Activated T-helper 1 cell treated with Interleukin-2 at 50 U/mL for 16 hours (primary cell): ENCODE measurements around the gene GTF2IRD1.

ENCODE experiments used
- DNase-seq: peaks from one replicate; pipeline ENCODE4 v3.0.0-alpha.2; 2020; ENCODE audit warnings: low read depth

The GTF2IRD1 gene

DNA sequence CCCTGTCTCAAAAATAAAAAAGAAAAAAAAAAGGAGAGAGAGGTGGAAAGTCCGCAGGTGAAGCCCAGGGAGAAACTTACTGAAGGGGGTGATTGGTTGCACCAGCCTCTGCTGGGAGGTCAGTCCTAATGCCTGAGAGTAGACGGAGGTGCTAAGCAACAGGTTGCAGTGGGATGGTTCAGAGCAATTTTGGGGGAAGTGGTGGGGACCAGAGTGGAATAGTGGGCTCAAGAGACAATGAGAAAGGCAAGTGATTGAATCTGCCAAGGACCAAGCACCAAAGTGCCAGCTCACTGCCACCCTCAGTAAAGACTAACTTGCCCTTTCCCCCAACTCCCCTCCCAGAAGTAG lies 113.6 kb downstream of the GTF2IRD1 start:
- no peak for DNase-seq

DNA sequence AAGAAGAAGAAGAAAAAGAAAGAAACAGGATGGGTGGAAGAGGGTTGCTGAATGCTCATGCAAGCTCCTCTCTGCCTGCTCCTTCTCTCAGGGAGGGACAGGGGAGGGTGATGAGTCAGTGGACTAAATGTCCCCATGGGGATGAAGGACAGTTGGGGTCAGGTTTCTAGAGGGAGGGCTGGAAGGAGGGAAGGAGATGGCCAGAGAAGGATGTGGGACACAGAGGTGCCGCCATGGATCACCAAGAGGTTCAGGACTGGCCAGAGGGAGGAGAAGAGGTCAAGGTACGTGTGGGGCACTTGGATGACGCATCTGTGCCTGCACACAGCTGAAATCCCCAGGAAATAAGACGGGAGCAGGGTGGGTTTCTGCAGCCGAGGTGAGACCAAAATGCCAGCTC lies 115.0 kb downstream of the GTF2IRD1 start:
- DNase-seq, result no peak

DNA sequence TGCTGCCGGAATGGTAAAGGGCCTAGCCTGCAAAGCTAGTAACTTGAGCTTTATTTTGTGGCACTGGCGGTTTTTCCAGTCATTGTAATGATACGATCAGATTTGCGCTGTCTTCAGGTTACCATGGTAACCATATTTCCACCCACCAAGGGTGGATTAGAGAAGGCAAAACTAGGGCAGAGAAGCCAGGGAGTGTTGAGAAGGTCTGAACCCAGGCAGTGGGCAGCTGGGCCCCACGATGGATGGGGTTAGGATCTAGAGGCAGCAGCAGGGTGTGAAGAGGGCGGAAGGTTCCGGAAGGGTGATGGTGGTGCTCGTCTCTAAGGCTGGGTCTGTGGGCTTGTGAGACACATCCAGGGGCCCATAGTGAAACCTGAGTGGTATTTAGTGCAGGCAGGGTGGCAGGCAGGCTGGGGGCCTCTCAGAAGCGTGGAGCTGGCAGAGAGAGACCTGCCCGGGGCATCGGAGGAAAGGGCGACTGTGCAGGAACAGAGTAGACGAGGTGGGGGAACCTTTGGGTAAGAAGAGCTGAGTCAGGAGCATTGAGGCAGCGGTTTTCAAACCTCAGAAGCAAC lies 115.9 kb downstream of the GTF2IRD1 start:
- no peak for DNase-seq

DNA sequence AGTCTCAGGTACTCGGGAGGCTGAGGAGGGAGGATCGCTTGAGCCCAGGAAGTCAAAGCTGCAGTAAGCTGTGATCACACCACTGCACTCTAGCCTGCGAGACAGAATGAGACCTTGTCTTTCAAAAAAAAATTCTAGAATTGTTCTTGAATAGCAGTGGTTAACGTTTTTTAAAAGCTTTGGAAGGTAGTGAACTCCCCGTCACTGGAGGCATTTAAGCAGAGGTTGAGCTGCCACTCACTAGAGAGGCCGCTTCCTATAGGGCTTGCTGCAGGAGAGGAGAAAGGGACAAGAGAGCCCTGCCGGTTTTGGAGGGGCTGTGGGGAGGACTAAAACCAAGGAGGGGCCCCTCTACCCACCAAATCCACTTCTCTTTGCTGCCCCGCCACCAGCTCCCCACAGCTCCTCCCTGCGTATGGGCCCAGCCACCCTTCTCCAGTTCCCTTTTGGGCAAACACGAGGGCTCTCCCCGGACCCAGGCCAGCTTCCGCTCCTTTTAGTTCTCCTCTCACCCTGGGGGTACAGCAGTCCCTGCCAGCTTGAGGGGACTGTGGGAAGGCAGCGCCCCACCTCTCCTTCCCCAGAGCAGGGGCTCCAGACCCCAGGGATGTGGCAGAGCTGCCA lies 116.9 kb downstream of the GTF2IRD1 start:
- no peak for DNase-seq

DNA sequence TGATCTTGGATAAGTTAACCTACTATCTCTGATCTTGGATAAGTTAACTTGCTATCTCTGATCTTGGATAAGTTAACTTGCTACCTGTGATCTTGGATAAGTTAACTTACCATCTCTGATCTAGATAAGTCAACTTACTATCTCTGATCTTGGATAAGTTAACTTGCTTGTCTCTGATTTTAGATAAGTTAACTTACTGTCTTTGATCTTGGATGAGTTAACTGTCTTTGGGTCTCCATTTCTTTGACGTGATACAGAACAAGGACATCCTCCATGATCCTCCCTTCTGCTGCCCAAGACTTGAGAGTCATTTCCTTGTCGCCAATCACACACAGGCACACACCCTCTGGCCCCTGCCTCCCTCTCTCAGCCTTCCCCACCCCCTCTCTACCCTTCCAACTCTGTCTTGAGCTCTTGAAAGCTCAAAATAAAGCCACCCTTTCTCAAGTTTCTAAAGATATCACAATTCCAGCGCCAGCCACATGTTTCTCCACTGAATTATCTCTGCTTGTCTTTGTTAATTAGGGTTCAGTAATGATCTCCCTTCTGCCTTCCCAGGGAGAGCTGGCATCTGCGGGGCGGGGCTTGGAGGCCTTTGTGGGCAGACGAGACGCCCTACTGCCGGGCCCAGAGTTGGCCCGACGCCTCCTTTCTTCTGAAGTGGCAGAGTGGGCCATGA lies 118.7 kb downstream of the GTF2IRD1 start:
- no peak for DNase-seq

DNA sequence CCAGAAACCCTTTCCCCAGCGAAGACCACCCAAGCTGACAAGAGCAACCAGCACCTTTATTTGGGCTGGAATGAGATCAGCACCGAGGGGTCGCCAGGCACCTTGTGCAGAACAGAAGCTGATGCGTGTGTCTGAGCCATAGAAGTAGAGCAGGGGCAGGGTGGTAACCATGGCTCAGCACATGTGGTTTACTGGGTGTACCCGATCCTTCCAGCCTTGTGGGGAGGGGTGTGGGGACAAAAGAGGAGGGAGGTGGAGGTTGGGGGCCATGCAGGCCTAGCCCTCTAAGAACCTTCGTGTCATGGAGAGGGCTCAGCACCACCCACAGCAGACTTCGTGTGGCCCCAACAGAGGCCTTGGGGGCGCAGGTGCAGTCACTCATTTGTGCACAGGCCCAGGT lies 119.8 kb downstream of the GTF2IRD1 start:
- DNase-seq, result no peak

DNA sequence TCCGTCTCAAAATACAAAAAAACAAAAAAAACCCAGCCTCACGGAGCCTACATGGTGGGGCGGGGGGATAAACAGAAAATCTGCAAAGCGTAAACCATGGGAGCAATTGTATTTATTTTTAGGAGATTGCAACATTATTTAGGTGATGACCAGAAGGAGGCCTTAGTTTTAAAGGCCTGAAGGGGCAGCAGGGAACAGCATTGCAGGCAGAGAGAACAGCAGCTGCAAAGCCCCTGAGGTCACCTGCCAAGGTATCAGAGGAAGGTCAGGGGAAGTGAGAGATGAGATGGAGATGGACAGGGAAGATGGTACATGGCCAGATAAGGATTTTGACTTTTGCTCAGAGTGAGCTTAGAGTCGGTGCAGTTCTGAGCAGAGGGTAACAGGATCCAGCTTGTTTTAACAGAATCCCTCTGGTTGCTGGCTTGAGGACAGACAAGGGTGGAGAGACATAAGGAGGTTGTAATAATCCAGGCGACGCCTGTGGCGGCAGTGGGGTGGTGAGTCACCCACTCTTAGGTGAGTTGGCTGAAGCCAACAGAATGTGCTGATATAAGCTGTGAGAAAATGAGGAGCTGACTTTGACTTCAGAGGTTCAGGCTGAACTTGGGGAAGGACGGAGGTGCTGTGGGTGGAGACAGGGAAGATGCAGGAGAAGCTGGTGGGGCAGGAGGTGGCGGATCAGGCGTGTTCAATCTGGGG lies 121.5 kb downstream of the GTF2IRD1 start:
- DNase-seq, result no peak

DNA sequence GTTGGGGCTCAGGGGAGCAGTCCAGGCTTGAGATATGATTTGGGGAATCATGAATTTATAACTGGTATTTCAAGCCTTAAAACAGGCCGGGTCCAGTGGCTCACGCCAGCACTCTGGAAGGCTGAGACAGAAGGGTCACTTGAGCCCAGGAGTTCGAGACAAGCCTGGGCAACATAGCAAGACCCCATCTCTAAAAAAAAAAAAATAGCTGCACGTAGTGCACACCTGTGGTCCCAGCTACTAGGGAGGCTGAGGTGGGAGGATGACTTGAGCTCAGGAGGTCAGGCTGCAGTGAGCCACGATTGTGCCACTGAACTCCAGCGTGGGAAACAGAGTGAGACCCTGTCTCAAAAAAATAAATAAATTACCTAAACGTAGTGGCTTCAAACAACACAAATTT lies 122.1 kb downstream of the GTF2IRD1 start:
- DNase-seq, result no peak

DNA sequence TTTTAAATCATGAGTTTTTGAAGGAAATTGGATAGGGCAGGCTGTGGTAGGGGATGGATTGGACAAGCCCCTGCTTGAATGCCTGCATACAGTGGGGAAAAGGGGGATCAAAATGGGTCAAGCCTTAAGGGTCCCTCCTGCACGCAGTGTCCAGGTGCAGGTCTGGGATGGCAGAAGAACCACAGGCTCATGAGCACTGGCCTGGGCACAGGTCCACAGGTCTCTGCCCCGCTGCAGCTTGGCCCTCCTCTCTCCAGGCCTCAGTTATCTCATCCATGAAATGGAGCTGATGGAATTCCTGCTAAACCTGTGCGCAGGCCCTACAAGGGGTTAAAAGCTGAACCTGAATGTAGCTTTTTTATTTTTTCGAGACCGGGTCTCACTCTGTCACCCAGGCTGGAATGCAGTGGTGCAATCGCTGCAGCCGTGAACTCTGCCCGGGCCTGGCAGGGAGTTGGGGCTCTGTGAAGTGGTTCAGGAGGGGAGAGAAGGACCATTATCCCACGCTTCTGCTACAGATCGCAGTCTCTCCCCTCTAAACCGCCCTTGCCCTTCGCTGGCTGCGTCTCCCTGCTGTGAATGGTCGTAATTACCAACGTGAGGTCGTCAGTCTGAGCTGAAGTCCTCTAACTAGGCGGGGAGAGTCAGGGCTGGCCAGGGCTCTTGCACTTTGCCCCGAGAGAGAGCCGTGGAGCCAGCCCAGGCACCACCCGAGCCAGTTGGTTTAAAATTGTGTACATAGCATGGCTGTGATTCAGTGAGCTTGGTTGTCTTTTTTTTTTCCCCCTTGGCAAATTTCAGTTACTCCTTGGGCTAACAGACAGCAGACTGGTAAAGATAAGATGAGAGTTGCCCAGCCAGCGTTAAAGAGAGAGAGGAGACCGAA lies 126.3 kb downstream of the GTF2IRD1 start:
- DNase-seq, result no peak

DNA sequence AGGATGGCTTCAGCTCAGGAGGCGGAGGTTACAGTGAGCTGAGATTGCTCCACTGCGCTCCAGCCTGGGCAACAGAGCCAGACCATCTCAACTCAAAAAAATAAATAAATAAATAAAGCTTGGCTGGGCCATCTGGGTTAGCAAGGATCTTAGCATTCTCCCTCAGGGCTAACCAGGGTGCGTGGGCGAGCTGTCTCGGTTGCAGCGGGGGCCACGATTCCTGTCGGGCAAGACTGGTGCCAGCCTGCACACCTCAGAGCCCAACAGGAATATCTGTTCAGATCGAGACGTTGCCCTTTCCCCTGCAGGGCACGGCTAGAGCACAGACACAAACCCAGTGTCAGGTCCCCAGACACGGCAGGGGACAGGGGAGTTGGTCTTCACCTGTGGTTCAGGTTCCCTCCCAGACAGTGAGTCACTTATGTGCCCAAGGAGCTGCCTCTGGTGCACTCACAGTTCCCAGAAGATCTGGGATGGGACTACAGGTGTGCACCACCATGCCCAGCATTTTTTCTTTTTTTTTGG lies 128.3 kb downstream of the GTF2IRD1 start:
- no peak for DNase-seq

DNA sequence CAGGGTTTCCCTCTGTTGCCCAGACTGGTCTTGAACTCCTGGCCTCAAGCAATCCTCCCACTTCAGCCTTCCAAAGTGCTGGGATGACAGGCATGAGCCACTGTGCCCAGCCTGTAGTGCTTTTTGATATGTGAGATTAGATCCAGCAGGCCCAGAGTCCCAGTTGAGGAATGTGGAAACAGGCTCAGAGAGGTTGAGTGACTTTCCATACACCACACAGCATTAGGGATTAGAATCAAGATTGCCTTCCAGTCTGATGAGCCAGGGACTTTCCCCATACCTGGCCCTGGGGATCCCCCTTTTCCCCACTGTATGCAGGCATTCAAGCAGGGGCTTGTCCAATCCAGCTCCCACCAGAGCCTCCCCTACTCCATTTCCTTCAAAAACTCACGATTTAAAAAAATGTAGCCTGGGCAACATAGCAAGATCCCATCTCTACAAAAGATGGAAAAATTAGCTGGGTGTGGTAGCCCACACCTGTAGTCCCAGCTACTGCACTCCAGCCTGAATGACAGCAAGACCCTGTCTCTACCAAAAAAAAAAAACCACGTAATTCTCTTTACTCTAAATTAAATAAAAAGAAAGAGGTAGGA lies 128.8 kb downstream of the GTF2IRD1 start:
- DNase-seq, result no peak

DNA sequence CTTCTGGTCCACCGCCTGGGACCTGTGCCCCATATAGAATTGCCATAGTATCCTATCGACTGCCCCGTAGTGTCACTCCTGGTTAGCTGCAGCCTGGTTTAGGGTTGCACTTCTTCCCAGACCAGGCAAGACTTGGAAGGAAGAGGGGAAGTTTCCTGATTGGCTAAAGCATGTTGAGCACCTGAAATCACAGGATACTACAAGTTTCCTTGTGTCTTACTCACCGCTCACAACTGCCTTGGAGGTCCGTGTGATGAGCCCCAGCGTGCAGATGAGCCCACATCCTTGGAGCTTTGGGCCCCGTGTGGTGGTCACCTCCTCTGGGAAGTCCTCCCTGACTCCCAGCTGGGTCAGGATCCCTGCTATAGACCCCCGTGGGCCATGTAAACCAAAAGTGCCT lies 129.9 kb downstream of the GTF2IRD1 start:
- DNase-seq, result no peak

DNA sequence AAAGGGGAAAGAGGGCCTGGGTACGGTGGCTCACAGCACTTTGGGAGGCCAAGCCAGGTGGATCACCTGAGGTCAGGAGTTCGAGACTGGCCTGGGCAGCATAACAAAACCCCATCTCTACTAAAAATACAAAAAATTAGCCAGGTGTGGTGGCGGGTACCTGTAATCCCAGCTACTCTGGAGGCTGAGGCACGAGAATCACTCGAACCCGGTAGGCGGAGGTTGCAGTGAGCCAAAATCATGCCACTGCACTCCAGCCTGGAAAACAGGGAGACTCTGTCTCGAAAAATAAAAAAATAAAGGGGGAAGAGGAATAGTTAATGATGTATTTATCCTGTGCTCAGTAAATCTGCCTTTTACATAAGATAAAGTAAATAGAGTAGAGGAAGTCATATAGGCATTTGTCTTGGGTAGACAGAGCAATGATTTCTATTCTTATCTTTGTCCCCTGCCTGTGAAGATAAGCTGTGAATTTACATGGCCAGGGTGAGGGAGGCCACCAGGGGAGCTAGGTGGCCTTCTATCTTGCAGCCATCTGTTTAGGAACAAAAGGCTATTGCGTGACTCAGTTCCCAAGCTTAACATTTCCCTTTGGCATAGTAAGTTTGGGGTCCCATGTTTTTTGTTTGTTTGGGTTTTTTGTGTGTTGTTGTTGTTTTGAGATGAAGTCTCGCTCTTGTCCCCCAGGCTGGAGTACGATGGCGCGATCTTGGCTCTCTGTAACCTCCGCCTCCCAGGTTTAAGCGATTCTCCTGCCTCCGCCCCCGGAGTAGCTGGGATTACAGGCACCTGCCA lies 130.7 kb downstream of the GTF2IRD1 start:
- no peak for DNase-seq

DNA sequence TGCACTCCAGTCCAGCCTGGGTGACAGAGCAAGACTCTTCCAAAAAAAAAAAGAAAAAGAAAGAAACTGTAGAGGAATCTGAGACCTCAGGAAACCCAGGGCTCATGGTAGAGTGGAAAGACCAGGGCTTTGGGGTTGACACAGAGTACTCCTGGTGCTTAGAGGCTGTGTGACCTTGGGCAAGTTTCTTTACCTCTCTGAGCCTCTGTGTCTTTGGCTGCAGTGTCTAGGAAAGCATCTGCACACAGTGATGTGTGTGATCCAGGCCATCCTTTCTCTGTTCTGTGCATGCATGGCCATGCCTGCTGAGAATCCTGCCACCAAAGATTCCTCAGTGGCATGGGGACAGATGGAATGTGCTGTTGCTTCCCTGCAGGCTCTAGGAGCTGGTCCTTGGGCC lies 132.1 kb downstream of the GTF2IRD1 start:
- DNase-seq, result no peak

DNA sequence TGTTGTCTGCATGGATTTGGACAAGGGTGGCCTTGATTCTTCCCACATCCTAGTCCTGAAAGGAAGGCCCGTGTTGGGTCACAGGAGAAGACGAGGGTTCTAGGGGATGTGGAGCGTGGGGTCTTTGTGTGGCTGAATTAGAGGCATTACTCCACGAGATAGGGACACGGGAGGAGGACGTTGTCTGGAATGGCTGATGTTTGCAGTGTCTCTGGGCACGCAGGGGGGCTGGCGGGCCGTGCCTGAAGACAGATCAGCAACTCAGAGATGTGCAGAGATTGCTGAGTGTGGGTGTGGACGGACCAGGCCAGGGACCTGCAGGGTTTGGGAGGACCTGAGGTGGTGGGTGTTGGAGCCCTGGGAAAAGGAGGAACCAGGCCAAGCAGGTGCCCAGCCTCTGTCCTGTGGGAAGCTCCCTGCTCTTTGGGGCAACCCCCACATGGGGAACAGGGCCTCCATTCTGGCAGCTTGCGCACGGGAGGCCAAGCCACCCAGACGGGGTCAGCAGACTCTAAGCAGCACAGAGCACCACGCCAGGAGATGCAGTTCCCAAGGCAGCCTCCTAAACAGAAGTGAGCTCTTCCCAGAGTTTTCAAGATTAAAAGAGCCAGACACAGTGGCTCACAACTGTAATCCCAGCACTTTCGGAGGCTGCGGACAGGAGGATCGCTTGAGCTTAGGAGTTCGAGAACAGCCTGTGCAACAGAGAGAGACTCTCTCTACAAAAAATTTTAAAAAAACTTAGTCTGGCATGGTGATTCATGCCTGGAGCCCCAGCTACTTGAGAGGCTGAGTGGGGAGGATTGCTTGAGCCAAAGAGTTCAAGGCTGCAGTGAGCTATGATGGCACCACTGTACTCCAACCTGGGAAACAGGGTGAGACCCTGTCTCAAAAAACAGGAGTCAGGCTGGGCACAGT lies 132.8 kb downstream of the GTF2IRD1 start:
- DNase-seq, result no peak

DNA sequence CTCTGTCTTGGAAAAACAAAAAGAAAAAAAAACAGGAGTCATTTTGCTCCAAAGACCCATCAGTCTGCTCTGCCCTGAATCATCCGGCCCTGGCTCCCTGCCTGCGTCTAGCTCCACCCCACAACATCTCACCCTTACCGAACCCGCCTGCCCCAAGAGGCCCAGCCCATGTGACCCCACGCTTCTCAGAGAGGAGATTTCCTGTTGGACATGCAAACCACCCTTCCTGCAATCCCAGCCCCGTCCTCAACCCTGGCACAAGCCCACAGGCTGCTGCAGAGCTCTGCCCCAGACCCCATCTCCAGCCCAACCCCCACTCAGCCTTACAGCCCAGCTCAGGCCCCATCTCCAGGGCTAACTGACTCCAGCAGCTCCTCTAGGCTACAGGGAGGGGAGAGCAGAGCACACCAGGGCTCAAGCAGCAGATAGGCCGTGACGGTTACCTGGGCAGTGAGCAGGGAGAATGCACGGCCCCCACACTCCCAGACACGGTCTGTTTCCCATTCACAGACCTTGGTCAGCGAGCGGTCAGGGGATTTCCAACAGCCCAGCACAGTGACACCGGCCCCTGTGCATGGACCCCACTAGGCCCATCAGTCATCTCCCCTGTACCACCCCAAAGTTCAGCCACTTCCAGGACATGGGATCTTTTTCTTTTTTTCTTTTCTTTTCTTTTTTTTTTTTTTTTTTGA lies 133.9 kb downstream of the GTF2IRD1 start:
- no peak for DNase-seq

DNA sequence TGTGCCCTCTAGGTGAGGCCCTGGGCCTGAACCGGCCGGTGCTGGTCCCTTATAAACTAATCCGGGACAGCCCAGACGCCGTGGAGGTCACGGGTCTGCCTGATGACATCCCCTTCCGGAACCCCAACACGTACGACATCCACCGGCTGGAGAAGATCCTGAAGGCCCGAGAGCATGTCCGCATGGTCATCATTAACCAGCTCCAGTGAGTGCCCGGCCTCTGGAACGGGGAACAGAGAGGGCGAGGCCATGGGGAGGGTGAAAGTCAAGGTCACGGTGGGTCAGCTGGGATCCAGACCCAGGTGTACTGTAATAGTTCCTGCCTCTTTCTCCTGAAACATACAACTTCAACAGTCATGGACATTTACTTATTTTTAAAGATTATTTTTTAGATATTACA lies 137.1 kb downstream of the GTF2IRD1 start:
- DNase-seq, result no peak

DNA sequence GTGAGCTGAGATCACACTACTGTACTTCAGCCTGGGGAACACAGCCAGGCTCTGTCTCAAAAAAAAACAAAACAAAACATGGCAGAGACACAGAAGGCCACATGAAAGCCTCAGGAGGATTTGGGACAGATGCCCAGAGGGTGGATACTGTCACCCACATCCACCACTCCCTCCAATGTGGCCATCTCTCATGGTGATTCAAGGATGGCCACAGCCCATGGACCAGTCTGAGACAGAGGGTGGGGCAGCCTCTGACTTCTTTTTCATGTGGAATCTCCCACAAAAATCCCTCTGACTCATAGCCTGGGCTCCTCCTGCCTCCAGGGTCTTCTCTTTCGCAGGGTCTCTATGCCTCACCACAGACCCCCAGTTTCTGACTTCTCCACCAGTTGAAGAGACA lies 144.9 kb downstream of the GTF2IRD1 start:
- no peak for DNase-seq

DNA sequence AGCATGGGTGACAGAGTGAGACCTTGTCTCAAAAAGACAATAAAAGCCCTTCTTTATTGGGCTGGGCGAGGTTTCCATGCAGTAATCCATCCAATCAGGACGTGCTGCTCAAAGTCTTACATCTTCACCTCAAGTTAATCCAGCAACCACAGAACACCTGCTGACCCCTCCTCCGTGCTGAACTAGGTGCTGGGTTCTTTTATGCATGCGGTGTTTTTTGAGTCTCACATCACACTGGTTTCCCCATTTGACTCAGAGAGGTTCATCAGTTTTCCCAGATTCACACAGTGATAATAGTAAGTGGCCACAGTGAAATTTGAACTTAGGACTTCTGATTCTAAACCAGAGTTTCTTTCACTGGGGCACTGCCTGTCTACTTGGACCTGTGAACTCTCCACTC lies 145.5 kb downstream of the GTF2IRD1 start:
- no peak for DNase-seq
